Cardiac muscle cell (in vitro differentiated cells and primary cell): ENCODE measurements around the gene ZDHHC17. TPM values are rescaled to one million over a fixed set of nuclear protein-coding genes. Genes with fewer than 3 reads are reported as not detected.

Source experiments
- DNase-seq, 2 donors: peaks; one replicate each; pipeline versions ENCODE4 v3.0.0 to v3.0.0-alpha.2; 2010 to 2017; ENCODE audit warnings: low read depth in 1 of 2, low spot score in 1 of 2
- H3K27ac ChIP-seq: fragments of 200-600 bp; sonication (generic); 2 replicates; pipeline ENCODE4 v1.5.1; 2016
- H3K27me3 ChIP-seq: fragments of 200-600 bp; sonication (generic); 2 replicates; pipeline ENCODE4 v1.6.0; 2016; ENCODE audit warnings: control low read depth
- H3K36me3 ChIP-seq: fragments of 200-600 bp; sonication (generic); 2 replicates; pipeline ENCODE4 v1.5.1; 2016; ENCODE audit warnings: control low read depth
- H3K4me1 ChIP-seq: fragments of 200-600 bp; sonication (generic); 2 replicates; pipeline ENCODE4 v1.8.1; 2017; ENCODE audit warnings: low read depth, mild to moderate bottlenecking, mixed run types
- H3K4me3 ChIP-seq: fragments of 200-600 bp; sonication (generic); 2 replicates; pipeline ENCODE4 v1.5.1; 2016; ENCODE audit warnings: mild to moderate bottlenecking
- H3K9me3 ChIP-seq: fragments of 200-600 bp; sonication (generic); 2 replicates; pipeline ENCODE4 v1.5.1; 2017; ENCODE audit warnings: low read depth, mild to moderate bottlenecking, control low read depth
- CTCF ChIP-seq: IDR thresholded peaks from 2 replicates; pipeline ENCODE4 v1.5.1; 2012; ENCODE audit warnings: low read depth, mild to moderate bottlenecking, low read length
- polyA plus RNA-seq: library from polyadenylated mRNA; unstranded; fragments of >200 nt; fragmentation: Nextera tagmentation; extraction: Ambion mirVana; gene quantifications from 2 replicates; pipeline ENCODE4 v1.2.1, GENCODE V29; 2016
- total RNA-seq: library from RNA; depleted of rRNA; stranded (reverse); fragments of >200 nt; gene quantifications from 2 replicates; pipeline ENCODE4 v1.2.3, GENCODE V29; 2016

The ZDHHC17 gene
- total and polyA plus RNA-seq, 2 experiments from 2014 or later = 21.1 to 29.5 TPM

GRCh38 chr12:76739896-76740295 is 24.0 kb upstream of the ZDHHC17 start:
- Histone ChIP-seq H3K4me3 (no peak overlapping the region), H3K36me3 (no peaks in the 10 kb centered on the region), H3K27me3 (no peaks in the 10 kb centered on the region), H3K9me3 (no peaks in the 10 kb centered on the region), H3K27ac (no peak overlapping the region), H3K4me1 (no peaks in the 10 kb centered on the region)
- TF ChIP-seq CTCF = no peak
- no peak for DNase-seq

GRCh38 chr12:76740501-76740900 is 23.4 kb upstream of the ZDHHC17 start:
- no peak for TF ChIP-seq CTCF
- Histone ChIP-seq H3K36me3 (no peaks in the 10 kb centered on the region), H3K9me3 (no peaks in the 10 kb centered on the region), H3K27ac (no peak overlapping the region), H3K4me1 (no peaks in the 10 kb centered on the region), H3K4me3 (no peak overlapping the region), H3K27me3 (no peaks in the 10 kb centered on the region)
- no peak for DNase-seq

GRCh38 chr12:76745343-76745742 is 18.6 kb upstream of the ZDHHC17 start:
- TF ChIP-seq CTCF = no peak
- Histone ChIP-seq H3K27me3 (no peaks in the 10 kb centered on the region), H3K4me3 (no peak overlapping the region), H3K9me3 (no peaks in the 10 kb centered on the region), H3K27ac (no peak overlapping the region), H3K36me3 (no peaks in the 10 kb centered on the region), H3K4me1 (no peaks in the 10 kb centered on the region)
- DNase-seq = no peak

GRCh38 chr12:76746516-76746915 is 17.4 kb upstream of the ZDHHC17 start:
- DNase-seq = no peak
- Histone ChIP-seq H3K4me3 (no peak overlapping the region), H3K27ac (no peak overlapping the region), H3K36me3 (no peaks in the 10 kb centered on the region), H3K27me3 (no peaks in the 10 kb centered on the region), H3K4me1 (no peaks in the 10 kb centered on the region), H3K9me3 (no peaks in the 10 kb centered on the region)
- TF ChIP-seq CTCF = no peak

GRCh38 chr12:76747245-76747644 is 16.7 kb upstream of the ZDHHC17 start:
- no peak for DNase-seq
- no peak for TF ChIP-seq CTCF

More at GRCh38 chr12:76747245-76747644, 16.7 kb upstream of the ZDHHC17 start:
- Histone ChIP-seq H3K9me3 (no peaks in the 10 kb centered on the region), H3K4me3 (no peak overlapping the region), H3K27ac (no peak overlapping the region), H3K36me3 (no peaks in the 10 kb centered on the region), H3K27me3 (no peaks in the 10 kb centered on the region), H3K4me1 (no peaks in the 10 kb centered on the region)
